NCI-H526 (cell line): ENCODE data around the gene SFT2D1.
"Not testable (repeated sequence)": the region's sequence is repeated elsewhere in the genome, so short reads cannot be mapped to it uniquely, and the experiment has no call there.

Experiments used
- DNase-seq, 2 experiments: peaks; one replicate each; lab custom pipeline; 2025; lab: John Stamatoyannopoulos, UW

The SFT2D1 gene

GRCh38 chr6:166342349-166343149, at the start of gene SFT2D1:
TSS of gene SFT2D1 (minus strand) at chr6:166342545. CDS start at chr6:166342481, 64 bp downstream.
- peak; percentile 49 to 84 for DNase-seq

- DNase-seq: no peak
Observed at GRCh38 chr6:166389119-166389518, 46.8 kb upstream of the SFT2D1 start.

- DNase-seq: no peak
Observed at GRCh38 chr6:166388290-166389004, 46.1 kb upstream of the SFT2D1 start.

GRCh38 chr6:166387642-166388289, 45.4 kb upstream of the SFT2D1 start:
- DNase-seq: no peak

GRCh38 chr6:166387098-166387497, 44.8 kb upstream of the SFT2D1 start:
- not testable (repeated sequence) for DNase-seq

GRCh38 chr6:166386111-166386510, 43.8 kb upstream of the SFT2D1 start:
- DNase-seq: no peak

DNA sequence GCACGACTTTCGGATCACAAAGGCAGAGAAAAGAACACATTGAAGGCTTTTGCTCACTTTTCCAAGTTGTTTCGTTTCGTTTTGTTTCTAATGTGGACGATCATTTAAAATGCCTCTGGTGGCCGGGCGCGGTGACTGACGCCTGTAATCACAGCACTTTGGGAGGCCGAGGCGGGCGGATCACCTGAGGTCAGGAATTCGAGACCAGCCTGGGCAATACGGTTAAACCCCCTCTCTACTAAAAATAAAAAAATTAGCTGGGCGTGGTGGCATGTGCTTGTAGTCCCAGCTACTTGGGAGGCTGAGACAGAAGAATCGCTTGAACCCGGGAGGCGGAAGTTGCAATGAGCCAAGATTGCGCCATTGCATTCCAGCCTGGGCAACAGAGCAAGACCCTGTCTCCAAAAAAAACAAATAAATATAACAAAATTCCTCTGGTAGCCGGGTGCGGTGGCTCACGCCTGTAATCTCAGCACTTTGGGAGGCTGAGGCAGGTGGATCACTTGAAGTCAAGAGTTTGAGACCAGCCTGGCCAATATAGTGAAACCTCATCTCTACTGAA, 41.5 kb upstream of the SFT2D1 start:
- DNase-seq: peak in 1 of 2 experiments; percentile 53

DNA sequence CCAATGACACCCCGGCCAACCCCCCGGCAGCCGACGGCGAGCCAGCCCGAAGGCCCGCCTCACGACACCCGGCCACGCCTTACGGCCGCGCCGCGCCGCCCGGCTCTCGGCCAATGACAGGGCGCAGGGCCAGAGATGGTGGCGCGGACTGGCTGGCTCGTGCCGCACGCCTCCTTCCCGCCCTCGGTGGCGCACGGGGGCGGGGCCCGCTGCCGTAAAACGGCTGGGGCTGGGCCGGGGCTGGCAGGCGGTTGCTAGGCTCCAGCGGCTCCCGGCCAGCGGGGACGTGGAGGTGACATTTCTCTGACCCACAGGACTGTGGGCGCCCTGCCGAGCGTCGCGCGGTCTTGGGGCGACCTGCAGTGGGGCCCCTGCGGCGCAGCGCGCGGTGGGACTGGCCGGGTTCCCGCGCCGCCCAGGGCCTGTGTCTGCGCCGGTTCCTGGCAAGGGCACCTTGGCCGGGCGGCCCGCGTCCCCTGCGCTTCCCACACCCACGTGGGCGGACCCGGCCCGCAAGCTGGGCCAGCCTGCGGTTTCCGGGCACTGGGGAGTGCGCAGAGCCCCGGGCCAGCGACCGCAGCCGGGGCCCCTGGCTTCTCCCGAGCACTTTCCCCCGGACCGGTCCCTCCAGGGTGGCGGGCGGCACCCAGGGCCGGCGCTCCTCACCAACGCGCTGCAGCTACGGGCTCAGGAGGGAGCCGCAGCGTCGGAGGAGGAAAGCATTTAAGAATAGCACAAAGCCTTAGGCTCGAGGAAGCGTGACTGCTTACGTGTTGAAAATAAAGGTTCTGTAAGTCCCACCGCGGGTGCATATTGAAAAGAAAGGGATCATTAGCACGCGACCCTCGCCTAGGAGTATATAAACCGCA, 40.8 kb upstream of the SFT2D1 start, which contains the start of gene MPC1:
TSS of gene MPC1 (minus strand) at position 8 of the 869 bp plus-strand sequence. CDS start 64 bp downstream, outside the sequence.
- DNase-seq: peak; percentile 85 to 98

DNA sequence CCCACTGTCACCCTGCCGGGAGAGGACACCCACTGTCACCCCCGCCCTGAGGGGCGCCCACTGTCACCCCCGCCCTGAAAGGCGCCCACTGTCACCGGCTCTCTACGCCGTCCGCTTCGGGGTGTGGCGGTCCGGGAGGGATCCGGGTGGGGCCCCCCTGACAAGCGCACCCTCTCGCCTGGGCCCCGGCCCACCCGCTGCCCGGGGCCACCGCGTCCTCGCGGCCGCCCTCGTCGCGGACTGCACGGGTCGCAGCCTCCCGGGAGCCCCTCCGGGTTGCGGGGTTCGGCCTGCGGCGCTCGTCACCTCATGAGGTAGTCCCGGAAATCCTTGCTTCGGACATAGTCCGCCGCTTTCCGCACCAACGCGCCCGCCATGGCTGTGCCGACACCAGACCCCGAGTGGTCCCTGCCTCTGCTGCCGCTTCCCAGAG, 40.2 kb upstream of the SFT2D1 start:
- no peak for DNase-seq

DNA sequence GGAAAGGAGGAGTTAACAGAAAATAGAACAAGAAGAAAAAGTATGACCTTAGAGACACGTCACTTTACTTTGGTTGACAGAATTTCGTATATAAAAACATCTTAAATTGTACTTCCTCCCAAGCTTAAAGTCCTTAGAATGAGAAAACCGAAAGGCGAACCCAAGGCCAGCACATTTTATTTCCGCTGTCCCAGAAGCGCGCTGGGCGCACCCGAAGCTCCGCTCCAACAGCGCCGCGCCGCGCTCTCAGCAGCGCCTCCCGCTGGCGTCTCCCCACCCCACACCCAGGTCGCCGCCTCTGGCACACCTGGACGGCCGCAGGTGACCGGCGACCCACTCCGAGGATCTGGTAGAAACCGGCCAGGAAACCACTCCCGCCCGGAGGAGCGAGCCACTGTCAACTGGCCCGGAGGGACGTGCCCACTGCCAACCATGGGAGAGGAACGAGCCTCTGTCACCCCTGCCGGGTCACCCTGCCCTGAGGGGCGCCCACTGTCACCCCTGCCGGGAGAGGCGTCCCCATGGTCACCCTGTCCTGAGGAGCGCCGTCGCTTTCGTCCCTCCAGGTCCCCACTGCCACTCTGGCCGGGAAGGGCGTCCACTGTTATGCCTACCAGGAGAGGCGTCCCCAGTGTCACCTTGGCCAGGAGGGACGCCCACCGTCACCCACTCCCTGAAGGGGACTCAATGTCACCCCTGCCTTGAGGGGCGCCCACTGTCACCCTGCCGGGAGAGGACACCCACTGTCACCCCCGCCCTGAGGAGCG, 39.6 kb upstream of the SFT2D1 start:
- peak; percentile 53 to 86 for DNase-seq

DNA sequence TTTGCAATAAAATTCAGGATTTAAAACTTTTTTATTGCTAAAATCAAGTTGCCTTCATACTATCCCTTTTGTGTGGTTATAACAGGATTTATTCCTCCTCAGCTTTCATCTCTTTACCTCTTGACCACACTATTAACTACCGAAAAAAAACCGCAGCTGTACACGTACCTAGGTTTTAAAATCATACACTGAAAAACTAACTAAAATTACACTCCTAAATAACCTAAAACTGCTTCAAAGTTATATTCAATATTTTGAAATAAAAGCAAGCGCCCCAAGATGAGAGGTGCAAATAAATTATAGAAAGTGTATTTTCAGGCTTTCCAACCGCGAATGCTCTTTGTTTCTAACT, 39.0 kb upstream of the SFT2D1 start:
- DNase-seq: peak in 1 of 2 experiments; percentile 35

DNA sequence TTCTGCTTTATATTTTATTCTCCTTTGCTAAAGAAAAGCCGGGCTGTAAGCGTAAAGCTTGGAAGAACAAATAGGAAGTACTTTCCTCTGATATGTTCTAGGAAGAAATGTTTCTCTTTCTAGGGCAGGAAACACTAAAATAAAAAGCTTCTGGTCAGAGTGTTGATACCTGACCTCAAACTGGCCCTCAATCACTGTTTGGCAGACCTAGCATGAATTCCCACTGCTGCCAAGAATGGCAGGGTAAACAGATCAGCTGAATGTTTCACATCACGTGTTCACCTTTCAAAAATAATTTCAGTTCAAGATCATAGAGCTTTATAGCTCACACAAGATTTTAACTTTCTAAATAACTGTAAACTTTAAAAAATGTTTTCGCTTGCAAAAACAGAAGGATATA, 37.5 kb upstream of the SFT2D1 start:
- DNase-seq: no peak

DNA sequence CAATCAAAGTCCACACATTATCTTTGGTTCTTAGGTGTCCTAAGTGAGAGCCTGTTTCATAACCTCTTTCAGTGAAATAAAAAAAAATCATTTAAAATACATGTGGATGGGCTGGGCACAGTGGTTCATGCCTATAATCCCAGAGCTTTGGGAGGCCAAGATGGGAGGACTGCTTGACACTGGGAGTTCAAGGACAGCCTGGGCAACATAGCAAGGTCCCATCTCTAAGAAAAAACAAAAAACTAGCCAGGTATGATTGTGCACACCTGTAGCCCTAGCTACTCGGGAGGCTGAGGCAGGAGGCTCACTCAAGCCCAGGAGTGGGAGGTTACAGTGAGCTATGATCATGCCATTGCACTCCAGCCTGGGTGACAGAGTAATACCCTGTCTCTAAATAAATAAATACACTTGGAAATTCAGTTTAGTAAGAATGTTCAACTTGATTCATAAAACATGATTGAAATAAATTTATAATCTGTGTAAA, 36.8 kb upstream of the SFT2D1 start:
- DNase-seq: no peak

- no peak for DNase-seq
Observed at GRCh38 chr6:166377721-166378120, 35.4 kb upstream of the SFT2D1 start.

DNA sequence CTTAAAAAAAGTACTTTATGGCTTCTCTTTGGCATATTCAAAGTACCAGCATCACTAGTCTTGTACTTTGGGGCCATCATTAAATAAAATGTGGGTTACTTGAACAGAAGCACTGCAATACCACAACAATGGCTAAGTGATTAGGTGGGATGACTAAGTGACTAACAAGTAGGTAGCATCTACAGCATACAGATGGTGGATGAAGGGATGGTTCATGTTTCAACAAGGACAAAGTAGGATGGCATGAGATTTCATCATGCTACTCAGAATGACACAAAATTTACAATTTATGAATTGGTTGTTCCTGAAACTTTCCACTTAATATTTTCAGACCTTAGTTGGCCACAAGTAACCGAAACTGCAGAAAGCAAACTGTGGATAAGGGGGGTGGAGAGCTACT, 32.7 kb upstream of the SFT2D1 start:
- DNase-seq: no peak

- DNase-seq: no peak
Observed at GRCh38 chr6:166370489-166370888, 28.1 kb upstream of the SFT2D1 start.

- no peak for DNase-seq
Observed at GRCh38 chr6:166369782-166370181, 27.4 kb upstream of the SFT2D1 start.

DNA sequence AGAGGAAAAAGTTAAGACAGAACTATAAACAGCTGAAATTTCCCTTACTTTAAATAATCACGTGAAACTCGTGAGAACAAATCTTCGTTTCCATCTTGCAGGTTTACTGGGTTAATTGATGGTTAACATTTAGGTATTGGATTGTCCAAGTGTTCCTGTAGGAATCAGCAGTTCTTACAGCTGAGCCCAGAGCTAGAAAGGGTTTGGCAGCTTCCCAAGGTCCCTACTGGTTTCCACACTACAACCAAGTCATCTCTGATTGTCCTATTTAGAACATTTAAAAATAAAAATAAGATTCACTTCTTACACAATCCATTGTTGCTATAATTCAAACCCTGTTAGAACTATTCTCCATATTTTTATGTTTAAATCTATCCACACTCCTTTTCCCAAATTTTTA, 24.6 kb upstream of the SFT2D1 start:
- no peak for DNase-seq

DNA sequence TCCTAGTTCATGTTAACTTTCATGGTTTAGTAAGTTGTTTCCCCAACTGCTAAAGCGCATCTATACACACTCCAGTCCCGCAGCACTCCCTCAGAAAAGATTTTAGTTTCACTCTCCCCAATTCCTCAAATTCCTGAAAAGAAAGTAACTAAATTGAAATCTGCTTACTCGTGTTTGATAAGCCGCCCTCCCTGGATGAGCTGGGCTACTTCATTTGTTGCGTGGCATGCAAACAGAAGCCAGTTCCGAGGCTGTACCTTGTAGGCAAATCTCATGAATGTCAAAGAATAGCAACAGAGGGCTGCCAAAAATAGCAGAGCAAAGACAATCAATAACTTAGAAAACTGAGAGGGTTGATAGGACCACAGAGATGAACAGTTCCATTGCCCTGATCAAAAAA, 23.5 kb upstream of the SFT2D1 start:
- DNase-seq: no peak

DNA sequence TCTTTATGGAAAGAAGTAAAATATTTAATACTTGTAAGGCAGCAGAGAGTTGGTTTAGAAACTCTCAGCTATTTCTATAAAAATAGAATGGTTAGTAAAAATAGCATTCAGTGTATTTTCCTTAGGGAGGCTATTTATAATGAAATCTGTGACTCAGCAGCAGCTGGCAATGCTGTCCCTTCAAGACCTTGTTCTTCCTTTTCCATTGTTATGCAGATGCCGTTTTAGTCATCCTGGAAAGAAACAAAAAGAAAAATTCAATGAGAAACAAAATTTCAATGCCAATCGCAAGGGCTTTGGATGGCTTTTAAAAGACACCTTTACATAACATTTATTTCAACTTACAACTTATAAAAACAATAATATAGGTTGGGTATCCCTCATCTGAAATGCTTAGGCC, 22.9 kb upstream of the SFT2D1 start:
- no peak for DNase-seq
